ENCODE data around the gene PIGN. TPM values are rescaled to one million over a fixed set of nuclear protein-coding genes. Genes with fewer than 3 reads are reported as not detected.
A peak's percentile ranks its signal among the peaks of the same experiment; 100 is the strongest.

Gene PIGN
- total RNA-seq, 3 donors from 2014 or later (not counting 1 experiment from before 2014, with no cell fraction given), result 12.2 to 21.7 (median 20.1) TPM

DNA sequence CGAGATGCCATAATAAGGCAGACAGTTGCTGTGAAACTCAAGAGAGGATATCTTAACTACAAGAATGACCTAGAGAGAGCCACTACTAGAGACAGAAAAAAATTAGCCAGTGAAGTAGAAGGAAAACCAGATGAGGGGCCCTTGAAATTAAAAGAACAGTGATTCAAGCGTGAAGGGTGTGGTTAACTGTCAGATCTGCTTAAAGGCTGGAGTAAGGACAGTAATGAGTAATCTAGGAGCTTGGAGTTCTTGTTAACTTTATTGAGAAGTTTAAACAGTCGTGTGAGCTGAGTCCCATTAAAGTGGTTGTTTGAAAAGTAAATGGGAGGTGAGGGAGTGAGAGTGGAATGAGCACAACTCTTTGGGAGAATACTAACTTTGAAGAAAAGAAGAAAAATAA lies 21.3 kb downstream of the PIGN start:
- 93% methylated on average over 2 of the region's 3 CpGs for WGBS (ENCODE audit: insufficient coverage)
- no peak overlapping the region for H3K4me3 Mint-ChIP-seq
- intact Hi-C loops (cut with micrococcal nuclease), result no loop called here
- no peaks in the 10 kb centered on the region for H3K4me1 ChIP-seq (ENCODE audit: control insufficient read depth, insufficient read depth, low read length)
- H3K9me3 ChIP-seq (ENCODE audit: control insufficient read depth, insufficient read depth, low read length), result no peaks in the 10 kb centered on the region
- H3K9me3 Mint-ChIP-seq, result peaks cover 2 to 3% of the 10 kb centered on the region in 2 donors
- no peaks in the 10 kb centered on the region for H3K36me3 Mint-ChIP-seq
- H3K27me3 ChIP-seq (ENCODE audit: control insufficient read depth, insufficient read depth, low read length), result no peaks in the 10 kb centered on the region
- TF ChIP-seq, protein P1, sequence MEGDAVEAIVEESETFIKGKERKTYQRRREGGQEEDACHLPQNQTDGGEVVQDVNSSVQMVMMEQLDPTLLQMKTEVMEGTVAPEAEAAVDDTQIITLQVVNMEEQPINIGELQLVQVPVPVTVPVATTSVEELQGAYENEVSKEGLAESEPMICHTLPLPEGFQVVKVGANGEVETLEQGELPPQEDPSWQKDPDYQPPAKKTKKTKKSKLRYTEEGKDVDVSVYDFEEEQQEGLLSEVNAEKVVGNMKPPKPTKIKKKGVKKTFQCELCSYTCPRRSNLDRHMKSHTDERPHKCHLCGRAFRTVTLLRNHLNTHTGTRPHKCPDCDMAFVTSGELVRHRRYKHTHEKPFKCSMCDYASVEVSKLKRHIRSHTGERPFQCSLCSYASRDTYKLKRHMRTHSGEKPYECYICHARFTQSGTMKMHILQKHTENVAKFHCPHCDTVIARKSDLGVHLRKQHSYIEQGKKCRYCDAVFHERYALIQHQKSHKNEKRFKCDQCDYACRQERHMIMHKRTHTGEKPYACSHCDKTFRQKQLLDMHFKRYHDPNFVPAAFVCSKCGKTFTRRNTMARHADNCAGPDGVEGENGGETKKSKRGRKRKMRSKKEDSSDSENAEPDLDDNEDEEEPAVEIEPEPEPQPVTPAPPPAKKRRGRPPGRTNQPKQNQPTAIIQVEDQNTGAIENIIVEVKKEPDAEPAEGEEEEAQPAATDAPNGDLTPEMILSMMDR (IDR thresholded peaks at IDR 0.05), result no peak
- no peak for ATAC-seq
- no peak overlapping the region for H3K27ac Mint-ChIP-seq
- H3K36me3 ChIP-seq (ENCODE audit: control insufficient read depth, insufficient read depth, low read length), result no peaks in the 10 kb centered on the region
- H3K4me1 Mint-ChIP-seq, result peaks cover 28 to 32% of the 10 kb centered on the region in 2 donors
- H3K4me3 ChIP-seq (ENCODE audit: low read length), result no peak overlapping the region
- H3K27ac ChIP-seq (ENCODE audit: low read length), result no peak overlapping the region
- DNase-seq, result no peak
- H3K27me3 Mint-ChIP-seq (ENCODE audit: low read depth in 2 of 2), result no peaks in the 10 kb centered on the region

- Histone ChIP-seq H3K9me3 (ENCODE audit: control insufficient read depth, insufficient read depth, low read length) (no peaks in the 10 kb centered on the region), H3K4me3 (ENCODE audit: low read length) (no peak overlapping the region), H3K27ac (ENCODE audit: low read length) (no peak overlapping the region), H3K27me3 (ENCODE audit: control insufficient read depth, insufficient read depth, low read length) (no peaks in the 10 kb centered on the region), H3K36me3 (ENCODE audit: control insufficient read depth, insufficient read depth, low read length) (no peaks in the 10 kb centered on the region), H3K4me1 (ENCODE audit: control insufficient read depth, insufficient read depth, low read length) (no peaks in the 10 kb centered on the region)
- ATAC-seq (peak in 1 of 3 donors; percentile 49), DNase-seq (no peak)
- peak overlapping the region; percentile 43 to 72 for H3K27ac Mint-ChIP-seq
- 71% methylated on average over 5 of the region's 5 CpGs for WGBS (ENCODE audit: insufficient coverage)
- H3K27me3 Mint-ChIP-seq (ENCODE audit: low read depth in 2 of 2), result no peaks in the 10 kb centered on the region
- peaks cover 28 to 32% of the 10 kb centered on the region in 2 donors for H3K4me1 Mint-ChIP-seq
- H3K4me3 Mint-ChIP-seq, result no peak overlapping the region
- intact Hi-C loops (cut with micrococcal nuclease), result no loop called here
- TF ChIP-seq, protein P1 (IDR thresholded peaks at IDR 0.05), result no peak
- no peaks in the 10 kb centered on the region for H3K36me3 Mint-ChIP-seq
- peaks cover 2 to 3% of the 10 kb centered on the region in 2 donors for H3K9me3 Mint-ChIP-seq
These were observed 21.9 kb downstream of the PIGN start for GRCh38 chr18:62164855-62165487.

GRCh38 chr18:62164310-62164709 lies 22.5 kb downstream of the PIGN start:
- no peaks in the 10 kb centered on the region for H3K36me3 Mint-ChIP-seq
- H3K9me3 ChIP-seq (ENCODE audit: control insufficient read depth, insufficient read depth, low read length), result no peaks in the 10 kb centered on the region
- no peaks in the 10 kb centered on the region for H3K36me3 ChIP-seq (ENCODE audit: control insufficient read depth, insufficient read depth, low read length)
- H3K4me3 Mint-ChIP-seq, result no peak overlapping the region
- peak overlapping the region; percentile 43 to 72 for H3K27ac Mint-ChIP-seq
- no peak overlapping the region for H3K4me3 ChIP-seq (ENCODE audit: low read length)
- 61% methylated on average over 6 of the region's 7 CpGs for WGBS (ENCODE audit: insufficient coverage)
- H3K4me1 Mint-ChIP-seq, result peaks cover 28 to 32% of the 10 kb centered on the region in 2 donors
- DNase-seq (no peak), ATAC-seq (peak; percentile 59 to 64 (median 61))
- H3K27ac ChIP-seq (ENCODE audit: low read length), result peak overlapping the region; percentile 9
- H3K27me3 ChIP-seq (ENCODE audit: control insufficient read depth, insufficient read depth, low read length), result no peaks in the 10 kb centered on the region
- peaks cover 2 to 3% of the 10 kb centered on the region in 2 donors for H3K9me3 Mint-ChIP-seq
- H3K4me1 ChIP-seq (ENCODE audit: control insufficient read depth, insufficient read depth, low read length), result no peaks in the 10 kb centered on the region
- TF ChIP-seq, protein P1 (IDR thresholded peaks at IDR 0.05), result no peak
- H3K27me3 Mint-ChIP-seq (ENCODE audit: low read depth in 2 of 2), result no peaks in the 10 kb centered on the region
- intact Hi-C loops (cut with micrococcal nuclease), result no loop called here

DNA sequence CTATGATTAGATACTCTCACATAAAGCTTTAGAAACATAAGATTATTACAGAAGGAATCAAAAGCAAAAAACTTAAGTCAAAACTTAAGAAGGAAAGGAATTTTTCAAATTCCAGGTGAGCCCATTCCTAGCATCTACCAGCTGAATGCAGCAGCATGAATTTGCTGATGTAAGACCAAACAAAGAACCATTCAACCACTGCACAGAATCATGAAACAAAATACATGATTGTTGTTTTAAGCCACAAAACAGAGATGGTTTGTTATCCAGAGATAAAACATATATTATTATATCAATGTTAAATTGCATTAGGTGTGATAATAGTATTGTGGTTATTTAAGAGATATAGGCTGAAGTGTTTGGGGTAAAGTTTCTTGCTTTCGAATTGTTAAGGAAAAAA lies 29.0 kb downstream of the PIGN start:
- peaks cover 6% of the 10 kb centered on the region for H3K36me3 ChIP-seq (ENCODE audit: control insufficient read depth, insufficient read depth, low read length)
- WGBS (ENCODE audit: insufficient coverage), result 94% methylated on average over 1 of the region's 1 CpG
- TF ChIP-seq, protein P1 (IDR thresholded peaks at IDR 0.05), result no peak
- no peaks in the 10 kb centered on the region for H3K9me3 Mint-ChIP-seq
- intact Hi-C loops (cut with micrococcal nuclease), result no loop called here
- H3K27me3 ChIP-seq (ENCODE audit: control insufficient read depth, insufficient read depth, low read length), result no peaks in the 10 kb centered on the region
- no peak overlapping the region for H3K27ac ChIP-seq (ENCODE audit: low read length)
- ATAC-seq (no peak), DNase-seq (no peak)
- no peak overlapping the region for H3K4me3 ChIP-seq (ENCODE audit: low read length)
- H3K27ac Mint-ChIP-seq, result no peak overlapping the region
- H3K4me1 ChIP-seq (ENCODE audit: control insufficient read depth, insufficient read depth, low read length), result no peaks in the 10 kb centered on the region
- no peaks in the 10 kb centered on the region for H3K9me3 ChIP-seq (ENCODE audit: control insufficient read depth, insufficient read depth, low read length)
- peaks cover 5% of the 10 kb centered on the region for H3K36me3 Mint-ChIP-seq
- no peak overlapping the region for H3K4me3 Mint-ChIP-seq
- H3K27me3 Mint-ChIP-seq (ENCODE audit: low read depth in 2 of 2), result no peaks in the 10 kb centered on the region
- no peaks in the 10 kb centered on the region for H3K4me1 Mint-ChIP-seq
